Right atrium auricular region (tissue), 2 donors: Measurements from ENCODE around the gene MAGED2. TPM values are rescaled to one million over a fixed set of nuclear protein-coding genes. Genes with fewer than 3 reads are reported as not detected.
"Not testable (repeated sequence)": the region's sequence is repeated elsewhere in the genome, so short reads cannot be mapped to it uniquely, and the experiment has no call there.

ENCODE experiments used
- DNase-seq: peaks from one replicate; pipeline ENCODE4 v3.0.0-alpha.2; 2019; ENCODE audit warnings: low spot score
- H3K27ac ChIP-seq, 2 donors: fragments of 200-600 bp; sonication (generic); 1 replicate in 1 of 2; 2 replicates in 1 of 2; pipeline ENCODE4 v1.5.1; 2016 to 2019
- H3K27me3 ChIP-seq, 2 donors: fragments of 200-600 bp; sonication (generic); one replicate each; pipeline versions ENCODE4 v1.5.1 to v1.6.0; 2017 to 2019
- H3K36me3 ChIP-seq: fragments of 200-600 bp; sonication (generic); one replicate; pipeline ENCODE4 v1.5.1; 2016
- H3K4me1 ChIP-seq, 2 donors: fragments of 200-600 bp; sonication (generic); one replicate each; pipeline versions ENCODE4 v1.5.1 to v1.6.0; 2017 to 2019
- H3K4me3 ChIP-seq, 2 donors: fragments of 200-600 bp; sonication (generic); 1 replicate in 1 of 2; 2 replicates in 1 of 2; pipeline ENCODE4 v1.5.1; 2017 to 2019; ENCODE audit warnings: mild to moderate bottlenecking in 1 of 2, moderate library complexity in 1 of 2
- H3K9me3 ChIP-seq, 2 donors: fragments of 200-600 bp; sonication (generic); one replicate each; pipeline ENCODE4 v1.5.1; 2019
- total RNA-seq, 2 donors: library from RNA; depleted of rRNA; stranded (reverse); fragments of >200 nt; gene quantifications; one replicate each; pipeline ENCODE4 v1.1.0, GENCODE V29; 2016
- TF ChIP-seq, protein P1 (sequence below), 2 donors: fragments of 200-600 bp; sonication (generic); IDR thresholded peaks; one replicate each; pipeline ENCODE4 v1.5.1; 2019; ENCODE audit warnings: antibody characterized with exemption in 2 of 2

The MAGED2 gene
- total RNA-seq = 100 to 1,000 TPM; 124 to 131 TPM

DNA sequence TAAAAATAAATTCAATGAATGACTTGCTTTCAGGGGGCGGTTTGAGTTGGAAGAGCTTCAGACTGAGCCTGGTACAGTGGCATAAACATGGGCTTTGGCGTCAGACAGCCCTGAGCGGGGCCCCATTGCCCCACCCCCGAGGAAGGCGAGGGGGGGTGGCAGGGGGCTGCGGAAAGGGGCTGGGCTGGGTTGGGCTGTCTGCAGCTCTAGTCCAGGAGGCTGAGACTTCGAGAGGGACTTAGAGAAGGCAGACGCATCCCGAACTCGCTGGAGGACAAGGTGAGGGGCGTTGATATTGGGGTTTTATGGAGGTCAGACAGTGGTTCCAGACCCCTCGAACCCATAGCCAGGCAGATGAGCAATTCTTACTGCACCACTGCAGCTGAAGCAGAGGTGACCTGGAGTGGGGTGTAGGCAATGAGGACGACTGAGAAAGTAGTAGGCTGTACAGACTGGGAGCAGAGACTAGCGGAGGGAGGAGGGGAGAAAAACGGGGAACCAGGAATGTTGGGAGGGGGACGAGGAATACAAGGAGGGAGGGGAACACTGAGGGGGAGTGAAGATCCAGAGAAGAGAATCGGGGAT lies at the start of gene MAGED2:
TSS of gene MAGED2 (plus strand) at position 222 of the 585 bp plus-strand sequence. CDS start 1,587 bp downstream, outside the sequence.
- H3K4me3 ChIP-seq = peak within 1 kb of the TSS; percentile 66 to 81
- TF ChIP-seq, protein P1, sequence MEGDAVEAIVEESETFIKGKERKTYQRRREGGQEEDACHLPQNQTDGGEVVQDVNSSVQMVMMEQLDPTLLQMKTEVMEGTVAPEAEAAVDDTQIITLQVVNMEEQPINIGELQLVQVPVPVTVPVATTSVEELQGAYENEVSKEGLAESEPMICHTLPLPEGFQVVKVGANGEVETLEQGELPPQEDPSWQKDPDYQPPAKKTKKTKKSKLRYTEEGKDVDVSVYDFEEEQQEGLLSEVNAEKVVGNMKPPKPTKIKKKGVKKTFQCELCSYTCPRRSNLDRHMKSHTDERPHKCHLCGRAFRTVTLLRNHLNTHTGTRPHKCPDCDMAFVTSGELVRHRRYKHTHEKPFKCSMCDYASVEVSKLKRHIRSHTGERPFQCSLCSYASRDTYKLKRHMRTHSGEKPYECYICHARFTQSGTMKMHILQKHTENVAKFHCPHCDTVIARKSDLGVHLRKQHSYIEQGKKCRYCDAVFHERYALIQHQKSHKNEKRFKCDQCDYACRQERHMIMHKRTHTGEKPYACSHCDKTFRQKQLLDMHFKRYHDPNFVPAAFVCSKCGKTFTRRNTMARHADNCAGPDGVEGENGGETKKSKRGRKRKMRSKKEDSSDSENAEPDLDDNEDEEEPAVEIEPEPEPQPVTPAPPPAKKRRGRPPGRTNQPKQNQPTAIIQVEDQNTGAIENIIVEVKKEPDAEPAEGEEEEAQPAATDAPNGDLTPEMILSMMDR (IDR thresholded peaks at IDR 0.05) = no peak
- peaks cover 0 to 10% of the 10 kb centered on the region in 2 donors for H3K4me1 ChIP-seq
- DNase-seq = no peak
- H3K9me3 ChIP-seq = no peaks in the 10 kb centered on the region
- peak within 1 kb of the TSS; percentile 89 to 93 for H3K27ac ChIP-seq
- H3K27me3 ChIP-seq = no peaks in the 10 kb centered on the region
- peaks cover 21% of the 10 kb centered on the region for H3K36me3 ChIP-seq

- H3K4me3 ChIP-seq = no peak overlapping the region
- no peaks in the 10 kb centered on the region for H3K27me3 ChIP-seq
- H3K9me3 ChIP-seq = peaks cover 0 to 5% of the 10 kb centered on the region in 2 donors
- TF ChIP-seq, protein P1 (IDR thresholded peaks at IDR 0.05) = no peak
- no peaks in the 10 kb centered on the region for H3K36me3 ChIP-seq
- no peak for DNase-seq
- H3K27ac ChIP-seq = no peak overlapping the region
- H3K4me1 ChIP-seq = no peaks in the 10 kb centered on the region
These were observed 49.2 kb upstream of the MAGED2 start for GRCh38 chrX:54758114-54759055.

DNA sequence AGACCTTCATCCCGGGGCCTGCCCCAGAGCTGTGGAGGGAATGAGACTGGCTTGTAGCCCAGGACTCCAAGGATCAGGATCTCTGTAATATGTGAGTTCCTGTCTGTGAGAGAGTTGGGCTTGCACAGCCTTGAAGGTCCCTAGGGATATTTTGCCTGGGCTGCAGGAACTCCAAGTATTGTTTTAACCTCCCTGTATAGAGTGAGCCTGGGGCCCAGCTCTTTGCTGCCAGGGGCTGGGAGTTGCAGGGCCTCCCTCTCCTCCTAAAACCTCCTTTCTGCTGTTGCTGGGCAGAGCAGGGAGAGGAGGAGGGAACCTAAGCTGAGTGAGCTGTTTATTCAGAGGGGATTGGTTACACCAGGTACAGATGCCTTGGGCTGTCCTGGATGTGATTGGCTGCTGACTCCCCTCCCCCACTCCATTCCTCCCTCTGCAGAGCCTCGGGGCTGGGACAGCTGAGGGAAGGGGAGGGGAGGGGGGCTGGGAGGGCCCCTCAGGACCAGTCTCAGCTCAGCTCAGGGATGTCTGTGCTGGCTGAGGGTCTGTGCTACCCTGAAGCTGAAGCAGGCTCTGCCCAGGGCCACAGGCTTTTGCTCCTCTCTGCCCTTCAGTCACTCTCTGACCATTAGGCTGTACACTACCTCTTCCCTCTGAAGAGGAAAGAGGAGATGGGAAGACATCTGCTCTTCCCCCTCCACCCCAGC lies 33.0 kb upstream of the MAGED2 start:
- not testable (repeated sequence) for H3K9me3 ChIP-seq, H3K4me1 ChIP-seq, DNase-seq, H3K27ac ChIP-seq, H3K4me3 ChIP-seq, H3K36me3 ChIP-seq, H3K27me3 ChIP-seq

GRCh38 chrX:54776061-54776460 lies 31.5 kb upstream of the MAGED2 start:
- Histone ChIP-seq H3K27me3 (no peaks in the 10 kb centered on the region), H3K9me3 (no peaks in the 10 kb centered on the region), H3K4me3 (no peak overlapping the region), H3K4me1 (no peaks in the 10 kb centered on the region), H3K36me3 (no peaks in the 10 kb centered on the region), H3K27ac (no peak overlapping the region)
- no peak for DNase-seq
- TF ChIP-seq, protein P1 (IDR thresholded peaks at IDR 0.05) = no peak

- no peak for DNase-seq
- Histone ChIP-seq H3K4me1 (no peaks in the 10 kb centered on the region), H3K4me3 (no peak overlapping the region), H3K27ac (no peak overlapping the region), H3K36me3 (no peaks in the 10 kb centered on the region), H3K27me3 (no peaks in the 10 kb centered on the region), H3K9me3 (no peaks in the 10 kb centered on the region)
- TF ChIP-seq, protein P1 (IDR thresholded peaks at IDR 0.05) = no peak
These were observed 30.4 kb upstream of the MAGED2 start for GRCh38 chrX:54776987-54777672.
